HepG2 (cell line): ENCODE measurements around the gene ANKRD40. TPM values are rescaled to one million over a fixed set of nuclear protein-coding genes. Genes with fewer than 3 reads are reported as not detected.

Experiments used
- BORCS8-MEF2B ChIP-seq: sonication (generic); formaldehyde crosslinking; IDR thresholded peaks from 2 replicates; pipeline ENCODE4 v1.8.0; 2022; ENCODE audit warnings: mild to moderate bottlenecking, missing genetic modification reagents
- CSRNP1 ChIP-seq: sonication (generic); formaldehyde crosslinking; IDR thresholded peaks from 2 replicates; pipeline ENCODE4 v1.8.1; 2023; ENCODE audit warnings: mild to moderate bottlenecking, missing genetic modification reagents
- HMGXB3 ChIP-seq: sonication (generic); formaldehyde crosslinking; IDR thresholded peaks from 2 replicates; pipeline ENCODE4 v1.4.0; 2020; ENCODE audit warnings: missing genetic modification reagents, borderline replicate concordance
- KMT2B ChIP-seq: IDR thresholded peaks from 2 replicates; pipeline ENCODE4 v1.6.1; 2016; ENCODE audit warnings: missing genetic modification reagents, missing compliant biosample characterization
- MTERF4 ChIP-seq: sonication (generic); formaldehyde crosslinking; IDR thresholded peaks from 2 replicates; pipeline ENCODE4 v1.8.0; 2023; ENCODE audit warnings: mild to moderate bottlenecking, missing genetic modification reagents
- NCOR1 ChIP-seq: fragments of 200-600 bp; sonication (generic); IDR thresholded peaks from 2 replicates; pipeline ENCODE4 v1.7.0; 2017; ENCODE audit warnings: antibody characterized with exemption, low read length, borderline replicate concordance
- PRDM10 ChIP-seq: sonication (generic); formaldehyde crosslinking; IDR thresholded peaks from 2 replicates; pipeline ENCODE4 v1.4.0; 2020; ENCODE audit warnings: low read depth, missing genetic modification reagents
- RFX3 ChIP-seq: IDR thresholded peaks from 2 replicates; pipeline ENCODE4 v1.6.1; 2016; ENCODE audit warnings: missing biosample characterization, missing genetic modification reagents
- ZHX2 ChIP-seq, 2 experiments: sonication (generic) in 1 of 2; formaldehyde crosslinking in 1 of 2; IDR thresholded peaks; 2 replicates each; pipeline versions ENCODE4 v1.6.1 to v1.9.0; 2014 to 2022; ENCODE audit warnings: antibody characterized with exemption in 1 of 2, borderline replicate concordance in 1 of 2, inconsistent platforms in 1 of 2, low read depth in 1 of 2, missing genetic modification reagents in 1 of 2
- polyA plus RNA-seq, 8 experiments: library from polyadenylated mRNA; depleted of rRNA in 3 of 8; stranded (reverse) in 7 of 8; unstranded in 1 of 8; fragments of >200 nt; fragmentation: Illumina TruSeq in 4 of 8; extraction: Trizol in 4 of 8; gene quantifications; 2 replicates each; pipeline versions ENCODE4 v1.2.1 to v1.2.3, GENCODE V29; 2011 to 2016; ENCODE audit warnings: low read depth in 4 of 8, missing spikeins in 1 of 8, mixed read lengths in 1 of 8; ENCODE audit not compliant: insufficient read depth in 1 of 8
- total RNA-seq, 5 experiments: library from RNA; depleted of rRNA; stranded (reverse); fragments of >200 nt; fragmentation: Illumina TruSeq; extraction: Trizol; gene quantifications; 2 replicates each; pipeline ENCODE4 v1.2.3, GENCODE V29; 2016; ENCODE audit warnings: low read depth in 1 of 5

The ANKRD40 gene
- total and polyA plus RNA-seq, 2 of the 13 experiments (the other 11 are each of a cell fraction or from before 2014, with no cell fraction given), result 35.0 to 46.4 TPM

GRCh38 chr17:50681263-50682200 lies 26.2 kb downstream of the ANKRD40 start (continued):
- TF ChIP-seq PRDM10 (no peak), NCOR1 (no peak), HMGXB3 (CRISPR knock-in tag) (no peak), RFX3 (no peak), CSRNP1 (no peak), ZHX2 (IDR thresholded peaks at IDR 0.05; ENCODE audit: low read depth) (no peak), ZHX2 (CRISPR knock-in tag; IDR thresholded peaks at IDR 0.05; ENCODE audit: borderline replicate concordance) (no peak), MTERF4 (CRISPR knock-in tag) (no peak), BORCS8-MEF2B (CRISPR knock-in tag) (no peak; the same call in 1 of the 2 replicates), KMT2B (CRISPR knock-in tag) (no peak)
